HG03457 (cell line): Measurements from ENCODE around the gene KRTAP10-10.
"Not testable (repeated sequence)": the region's sequence is repeated elsewhere in the genome, so short reads cannot be mapped to it uniquely, and the experiment has no call there.

ENCODE experiments used
- ATAC-seq: cut with Tn5 transposase; IDR thresholded peaks from one replicate; pipeline ENCODE4 v1.9.1; 2021; ENCODE audit warnings: moderate number of reproducible peaks; ENCODE audit not compliant: unreplicated experiment

KRTAP10-10 gene

DNA sequence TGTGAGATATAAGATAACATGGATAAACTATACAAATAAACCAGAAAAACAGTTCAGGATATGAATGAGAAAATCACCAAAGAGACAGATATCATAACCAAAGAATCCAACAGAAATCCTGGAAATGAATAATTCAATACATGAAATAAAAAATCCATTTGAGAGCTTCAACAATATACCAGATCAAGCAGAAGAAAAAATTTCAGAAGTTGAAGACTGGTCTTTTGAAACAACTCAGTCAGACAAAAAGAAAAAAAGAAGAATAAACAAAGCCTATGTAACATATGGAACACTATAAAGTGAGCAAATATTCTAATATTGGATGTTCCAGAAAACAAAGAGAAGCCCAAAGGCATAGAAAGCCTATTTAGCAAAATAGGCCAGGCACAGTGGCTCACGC, 34.8 kb downstream of the KRTAP10-10 start:
- ATAC-seq = no peak

DNA sequence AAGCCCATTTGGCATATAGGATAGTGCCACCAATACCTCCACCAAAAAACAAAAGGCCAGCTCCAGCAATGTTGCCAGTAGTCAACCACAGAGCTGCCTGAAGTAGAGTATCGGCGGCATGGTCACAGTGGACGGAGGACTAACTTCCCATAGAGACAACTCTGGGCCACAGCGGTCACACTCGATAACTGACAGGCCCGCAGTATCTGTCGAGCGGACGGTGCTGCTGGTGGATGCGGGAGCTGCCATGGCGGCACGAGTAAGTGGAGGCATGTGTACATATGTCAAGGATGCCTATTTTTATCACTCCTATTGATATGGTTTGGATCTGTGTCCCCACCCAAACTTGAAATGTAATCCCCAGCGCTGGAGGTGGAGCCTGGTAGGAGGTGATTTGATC, 40.7 kb downstream of the KRTAP10-10 start:
- no peak for ATAC-seq

DNA sequence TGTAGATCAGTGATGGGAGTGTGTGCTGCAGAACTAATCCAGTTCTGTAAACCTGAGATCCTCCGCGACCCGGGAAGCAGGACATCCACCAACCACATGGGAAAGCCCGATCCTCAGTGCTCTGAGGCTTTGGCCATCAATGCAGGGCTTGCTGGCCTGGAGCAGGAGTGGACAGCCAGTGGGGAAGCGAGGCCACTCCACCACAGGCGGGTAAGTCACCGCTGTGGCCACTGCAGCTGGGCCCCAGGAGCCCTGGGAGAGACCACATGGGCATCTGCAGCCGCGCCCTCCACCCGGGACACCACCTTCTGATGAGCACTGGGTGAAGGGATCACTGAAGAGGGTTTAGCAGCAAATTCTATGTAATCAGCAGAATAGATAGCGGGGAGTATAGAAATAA, 44.0 kb downstream of the KRTAP10-10 start:
- ATAC-seq = no peak

DNA sequence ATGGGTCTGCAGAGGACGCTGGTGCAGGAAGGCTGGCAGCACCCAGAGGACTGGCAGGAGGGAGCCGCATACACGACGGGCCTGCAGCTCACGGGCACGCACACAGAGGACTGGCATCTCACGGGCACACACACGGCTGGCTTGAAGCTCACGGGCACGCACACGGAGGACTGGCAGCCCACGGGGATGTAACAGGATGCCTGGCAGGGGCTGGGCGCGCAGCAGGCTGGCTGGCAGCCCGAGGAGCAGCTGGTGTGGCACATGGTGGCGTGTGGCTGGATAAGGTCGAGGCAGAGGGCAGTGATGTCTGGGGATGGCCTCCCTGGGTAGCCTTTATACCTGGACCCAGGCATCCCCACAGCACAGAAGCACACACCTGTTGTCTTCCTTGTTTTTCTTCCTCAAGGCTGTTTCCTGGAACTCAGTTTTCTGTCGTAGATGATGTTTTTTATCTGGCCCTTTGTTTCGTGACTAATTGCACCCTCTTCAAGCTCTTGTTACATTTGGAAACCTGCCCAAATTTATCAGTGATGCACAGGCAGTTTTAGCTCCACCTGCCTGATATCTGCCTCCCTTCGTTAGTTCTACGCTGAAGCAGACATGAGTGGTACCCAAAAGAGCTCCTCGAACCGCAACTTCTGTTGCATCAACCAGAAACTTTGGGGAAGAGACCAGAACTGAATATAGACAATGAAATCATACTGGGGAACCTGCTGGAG, 44.9 kb downstream of the KRTAP10-10 start, which contains the start of gene KRTAP12-1:
KRTAP12-1 (minus strand) TSS at position 303 of the 719 bp plus-strand sequence; CDS start at position 263, 40 bp downstream.
- no peak for ATAC-seq

DNA sequence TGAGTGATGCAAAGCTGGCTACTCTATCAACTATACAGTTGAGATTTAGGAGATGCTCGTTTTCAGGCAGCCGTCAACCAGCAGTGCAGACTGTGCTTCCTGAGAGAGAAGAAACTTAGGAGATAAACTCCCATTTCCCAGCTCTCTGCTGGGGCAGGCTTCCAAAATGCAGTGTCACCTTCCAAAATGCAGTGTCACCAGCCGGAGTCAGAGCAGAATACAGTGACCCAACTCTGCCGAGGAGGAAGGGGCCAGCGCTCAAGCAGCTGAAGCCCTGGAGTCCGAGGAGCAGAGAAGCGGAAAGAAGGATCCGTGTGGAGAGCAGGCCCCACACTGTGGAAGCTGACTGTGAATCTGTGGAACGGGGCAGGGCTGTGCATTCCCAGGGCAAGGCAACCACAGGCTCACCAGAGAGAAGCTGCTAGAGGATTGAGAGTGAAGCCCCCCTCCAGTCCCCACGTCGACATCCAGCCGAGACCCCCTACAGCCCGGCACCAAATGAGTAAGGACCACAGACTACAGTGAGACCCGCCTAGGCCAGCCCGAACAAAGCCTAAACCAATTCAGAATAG, 45.5 kb downstream of the KRTAP10-10 start:
- no peak for ATAC-seq

DNA sequence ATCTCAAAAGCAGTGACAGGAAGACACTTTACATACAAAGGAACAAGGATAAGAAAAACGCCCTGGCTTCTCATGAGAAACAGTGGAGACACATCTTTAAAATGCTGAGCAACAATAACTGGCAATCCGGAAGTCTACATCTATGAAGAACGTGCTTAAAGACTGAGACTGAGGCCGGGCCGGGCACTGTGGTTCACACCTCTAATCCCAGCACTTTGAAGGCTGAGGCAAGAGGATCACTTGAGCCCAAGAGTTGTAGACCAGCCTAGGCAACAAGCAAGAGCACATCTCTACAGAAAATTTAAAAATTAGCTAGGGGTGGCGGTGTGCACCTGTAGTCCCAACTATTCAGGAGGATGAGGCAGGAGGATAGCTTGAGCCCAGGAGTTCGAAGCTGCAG, 46.9 kb downstream of the KRTAP10-10 start:
- ATAC-seq = no peak

DNA sequence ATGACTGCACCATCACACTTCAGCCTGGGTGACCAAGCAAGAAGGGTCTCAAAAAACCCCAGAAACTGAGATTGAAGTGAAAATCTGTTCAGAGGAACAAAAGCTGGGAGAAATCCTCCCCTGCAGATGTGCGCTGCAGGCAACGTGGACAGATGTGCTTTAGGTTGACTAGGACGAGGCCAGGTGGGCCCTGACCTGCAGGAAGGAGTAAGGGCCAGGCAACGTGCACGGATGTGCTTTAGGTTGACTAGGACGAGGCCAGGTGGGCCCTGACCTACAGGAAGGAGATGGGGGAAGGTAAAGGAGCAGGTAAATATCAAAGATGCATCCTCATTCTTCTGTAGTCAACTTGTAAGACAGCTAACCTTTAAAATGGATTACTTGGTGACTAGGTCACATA, 47.3 kb downstream of the KRTAP10-10 start:
- no peak for ATAC-seq

DNA sequence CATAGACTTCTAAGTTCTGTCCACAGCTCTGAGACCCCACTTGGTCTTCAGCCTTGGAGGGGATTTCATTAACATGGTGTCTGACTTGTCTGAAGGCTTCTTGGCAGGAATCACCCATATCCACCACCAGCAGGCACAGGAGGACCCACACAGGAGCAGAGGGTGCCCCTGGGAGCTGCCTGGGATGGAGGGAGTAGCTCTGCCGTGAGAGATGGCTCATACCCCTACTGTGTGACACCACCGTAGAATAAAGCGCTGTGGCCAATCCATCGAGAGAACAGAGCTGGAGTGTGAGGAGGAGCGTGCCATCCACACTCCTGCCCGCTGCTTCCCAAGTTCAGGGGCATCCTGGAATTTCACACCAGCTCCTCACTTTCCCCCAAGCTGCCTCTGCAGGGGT, 47.9 kb downstream of the KRTAP10-10 start:
- not testable (repeated sequence) for ATAC-seq

DNA sequence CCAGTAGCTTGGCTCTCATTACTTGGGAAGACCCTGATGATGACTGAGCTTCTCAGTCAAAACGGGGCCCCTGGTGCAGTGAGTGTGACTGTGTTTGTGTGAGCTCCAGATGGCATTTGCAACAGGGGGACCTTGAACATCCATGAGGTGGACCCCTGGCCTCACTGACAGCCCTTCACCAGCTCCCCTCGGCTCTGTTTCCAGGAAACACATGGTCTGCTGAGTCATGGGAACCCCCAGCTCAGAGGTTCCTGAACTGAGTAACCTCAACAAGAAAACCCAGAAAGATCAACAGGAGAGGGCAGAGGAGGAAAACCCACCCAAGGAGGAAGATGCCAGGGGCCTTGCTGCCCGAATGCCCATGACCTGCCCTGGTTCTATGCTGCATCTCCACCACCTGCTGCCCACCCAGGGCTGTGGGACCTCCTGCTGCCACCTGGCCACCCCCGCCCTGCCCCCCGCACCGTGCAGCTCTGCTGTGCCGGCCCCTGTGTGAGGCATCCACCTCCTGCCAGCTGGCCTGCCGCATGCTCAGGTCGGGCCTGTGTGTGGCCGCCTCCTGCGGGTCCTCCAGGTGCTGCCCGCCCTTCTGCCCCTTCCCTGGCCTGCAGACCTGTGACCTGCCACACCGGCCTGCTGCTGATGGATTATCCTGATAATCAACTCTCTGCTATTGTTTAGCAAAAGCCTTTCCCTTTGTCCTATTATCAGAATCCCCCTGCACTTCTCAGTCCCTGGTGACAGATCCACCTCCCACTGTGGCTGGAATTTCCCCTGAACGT, 49.0 kb downstream of the KRTAP10-10 start:
- no peak for ATAC-seq

DNA sequence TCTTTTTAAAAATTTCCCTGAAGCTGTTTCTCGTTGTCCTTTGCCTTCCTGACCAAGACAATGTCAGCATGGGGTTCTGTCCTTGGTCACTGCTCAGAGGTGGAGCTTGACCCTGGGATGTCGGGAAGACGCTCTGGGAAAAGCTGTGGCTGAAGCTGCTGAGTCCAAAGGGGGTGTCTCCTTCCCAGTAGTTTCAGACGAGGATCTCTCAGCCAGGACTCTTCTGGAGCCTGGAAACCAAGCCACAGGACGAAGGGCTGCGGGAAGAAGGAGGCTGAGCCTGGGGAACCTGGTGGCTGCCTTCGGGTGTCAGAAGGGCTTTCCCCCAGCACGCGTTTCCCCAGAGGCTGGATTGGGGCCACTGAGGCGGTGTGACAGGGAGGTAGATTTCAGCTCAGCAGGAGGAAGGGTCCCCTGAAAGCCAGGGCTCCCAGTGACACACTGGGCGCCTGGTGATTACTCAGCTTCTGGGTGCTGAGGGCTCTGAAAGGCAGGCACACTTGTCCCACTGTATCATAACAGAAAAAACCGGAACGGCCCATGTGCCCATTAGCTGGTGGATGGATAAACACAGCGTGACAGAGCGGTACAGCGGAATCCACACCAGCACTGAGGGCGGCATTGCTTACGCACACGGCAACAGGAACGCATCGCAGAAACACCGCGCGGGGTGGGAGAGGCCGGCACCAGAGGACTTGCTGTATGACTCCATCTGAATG, 49.8 kb downstream of the KRTAP10-10 start:
- no peak for ATAC-seq

DNA sequence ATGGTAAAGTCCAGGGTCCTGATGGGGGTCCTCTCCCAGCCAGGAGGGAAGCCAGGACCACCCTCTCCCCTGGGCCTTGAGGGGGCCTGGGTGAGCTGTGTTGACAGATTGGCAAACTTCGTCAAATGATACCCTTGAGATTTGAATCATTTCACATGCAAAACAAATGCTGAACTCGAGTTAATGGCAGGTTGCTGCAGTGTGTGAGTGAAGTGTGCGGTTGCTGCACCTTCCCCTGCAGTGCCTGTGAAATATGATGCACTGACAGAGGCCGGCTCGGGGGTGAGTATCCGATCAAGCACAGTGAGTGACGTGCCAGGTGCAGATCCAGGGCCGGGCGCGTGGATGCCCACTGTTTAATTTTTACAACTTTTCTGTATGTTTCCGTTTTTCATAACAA, 50.5 kb downstream of the KRTAP10-10 start:
- ATAC-seq = no peak
